Activated CD4-positive, alpha-beta T cell treated with anti-CD3 and anti-CD28 coated beads, Interleukin-2, Interleukin-4, amounts not matched to agents 100 ng/mL and 50 ng/mL, durations not matched to agents 16 hours and 8 hours (primary cell): ENCODE measurements around the gene VIPR1.
"Not testable (repeated sequence)": the region's sequence is repeated elsewhere in the genome, so short reads cannot be mapped to it uniquely, and the experiment has no call there.

Experiments used
- DNase-seq: peaks from one replicate; pipeline ENCODE4 v3.0.0-alpha.2; 2020; ENCODE audit warnings: low spot score

VIPR1 gene

GRCh38 chr3:42535981-42536784 is 33.7 kb downstream of the VIPR1 start:
- DNase-seq: peak; percentile 27

- no peak for DNase-seq
Measured at GRCh38 chr3:42537350-42537749, 34.9 kb downstream of the VIPR1 start.

- peak; percentile 59 for DNase-seq
Measured at GRCh38 chr3:42539871-42540714, 37.6 kb downstream of the VIPR1 start.

- DNase-seq: no peak
Measured at GRCh38 chr3:42541079-42541478, 38.6 kb downstream of the VIPR1 start.

- no peak for DNase-seq
Measured at GRCh38 chr3:42544492-42545283, 42.2 kb downstream of the VIPR1 start.

- no peak for DNase-seq
Measured at GRCh38 chr3:42545284-42545900, 42.9 kb downstream of the VIPR1 start.

- no peak for DNase-seq
Measured at GRCh38 chr3:42546691-42547213, 44.3 kb downstream of the VIPR1 start.

GRCh38 chr3:42547401-42547945 is 45.0 kb downstream of the VIPR1 start:
- peak; percentile 60 for DNase-seq

GRCh38 chr3:42549131-42549530 is 46.7 kb downstream of the VIPR1 start:
- no peak for DNase-seq

GRCh38 chr3:42550250-42550649 is 47.8 kb downstream of the VIPR1 start:
- no peak for DNase-seq

GRCh38 chr3:42552830-42553229 is 50.4 kb downstream of the VIPR1 start:
- DNase-seq: no peak

- peak; percentile 77 for DNase-seq
Measured at GRCh38 chr3:42556089-42556632, 53.7 kb downstream of the VIPR1 start.

GRCh38 chr3:42556817-42557216 is 54.4 kb downstream of the VIPR1 start:
- DNase-seq: not testable (repeated sequence)

- no peak for DNase-seq
Measured at GRCh38 chr3:42557854-42558253, 55.4 kb downstream of the VIPR1 start.

GRCh38 chr3:42562047-42562907 is 59.8 kb downstream of the VIPR1 start:
- DNase-seq: no peak

GRCh38 chr3:42569593-42570142 is 67.2 kb downstream of the VIPR1 start:
- no peak for DNase-seq

GRCh38 chr3:42572278-42572677 is 69.8 kb downstream of the VIPR1 start:
- DNase-seq: no peak

- DNase-seq: no peak
Measured at GRCh38 chr3:42575137-42575741, 72.8 kb downstream of the VIPR1 start.

- no peak for DNase-seq
Measured at GRCh38 chr3:42578054-42578453, 75.6 kb downstream of the VIPR1 start.
